KMS-11 (cell line): ENCODE measurements around the gene SLC11A2.
"Not testable (repeated sequence)": the region's sequence is repeated elsewhere in the genome, so short reads cannot be mapped to it uniquely, and the experiment has no call there.

Experiments
- H2AFZ ChIP-seq: fragments of 200-600 bp; sonication (generic); 2 replicates; pipeline ENCODE4 v1.6.1; 2016; ENCODE audit warnings: antibody characterized with exemption, mixed run types, low read depth
- H3K27ac ChIP-seq: fragments of 200-600 bp; sonication (generic); 2 replicates; pipeline ENCODE4 v1.6.1; 2016; ENCODE audit warnings: mild to moderate bottlenecking, mixed run types
- H3K27me3 ChIP-seq: fragments of 200-600 bp; sonication (generic); 2 replicates; pipeline ENCODE4 v1.6.1; 2017; ENCODE audit warnings: mild to moderate bottlenecking, low read depth, mixed run types, moderate library complexity; ENCODE audit not compliant: insufficient read depth
- H3K36me3 ChIP-seq: fragments of 200-600 bp; sonication (generic); 2 replicates; pipeline ENCODE4 v1.6.1; 2017; ENCODE audit warnings: mild to moderate bottlenecking, mixed run types; ENCODE audit not compliant: insufficient read depth
- H3K4me1 ChIP-seq: fragments of 200-600 bp; sonication (generic); 2 replicates; pipeline ENCODE4 v1.6.1; 2016; ENCODE audit warnings: mild to moderate bottlenecking, low read depth, mixed run types; ENCODE audit not compliant: poor library complexity, severe bottlenecking
- H3K4me2 ChIP-seq: fragments of 200-600 bp; sonication (generic); 2 replicates; pipeline ENCODE4 v1.7.0; 2016; ENCODE audit warnings: mild to moderate bottlenecking, mixed run types
- H3K4me3 ChIP-seq: fragments of 200-600 bp; sonication (generic); IDR thresholded peaks from 2 replicates; pipeline ENCODE4 v1.6.1; 2017; ENCODE audit warnings: low read depth, low read length, mixed read lengths; ENCODE audit not compliant: insufficient read depth
- H3K79me2 ChIP-seq: fragments of 200-600 bp; sonication (generic); 2 replicates; pipeline ENCODE4 v1.6.1; 2016; ENCODE audit warnings: low read depth, mixed run types; ENCODE audit not compliant: insufficient read depth
- H3K9ac ChIP-seq: fragments of 200-600 bp; sonication (generic); 2 replicates; pipeline ENCODE4 v1.6.1; 2016; ENCODE audit warnings: mild to moderate bottlenecking, mixed run types
- H4K20me1 ChIP-seq: fragments of 200-600 bp; sonication (generic); 2 replicates; pipeline ENCODE4 v1.6.1; 2016; ENCODE audit warnings: mild to moderate bottlenecking, mixed run types; ENCODE audit not compliant: insufficient read depth
- CTCF ChIP-seq: fragments of 200-600 bp; sonication (generic); conservative IDR thresholded peaks from 2 replicates; pipeline ENCODE4 v1.6.1; 2017; ENCODE audit warnings: low read depth, mild to moderate bottlenecking, antibody characterized with exemption, low read length, moderate library complexity, mixed read lengths

SLC11A2 gene

DNA sequence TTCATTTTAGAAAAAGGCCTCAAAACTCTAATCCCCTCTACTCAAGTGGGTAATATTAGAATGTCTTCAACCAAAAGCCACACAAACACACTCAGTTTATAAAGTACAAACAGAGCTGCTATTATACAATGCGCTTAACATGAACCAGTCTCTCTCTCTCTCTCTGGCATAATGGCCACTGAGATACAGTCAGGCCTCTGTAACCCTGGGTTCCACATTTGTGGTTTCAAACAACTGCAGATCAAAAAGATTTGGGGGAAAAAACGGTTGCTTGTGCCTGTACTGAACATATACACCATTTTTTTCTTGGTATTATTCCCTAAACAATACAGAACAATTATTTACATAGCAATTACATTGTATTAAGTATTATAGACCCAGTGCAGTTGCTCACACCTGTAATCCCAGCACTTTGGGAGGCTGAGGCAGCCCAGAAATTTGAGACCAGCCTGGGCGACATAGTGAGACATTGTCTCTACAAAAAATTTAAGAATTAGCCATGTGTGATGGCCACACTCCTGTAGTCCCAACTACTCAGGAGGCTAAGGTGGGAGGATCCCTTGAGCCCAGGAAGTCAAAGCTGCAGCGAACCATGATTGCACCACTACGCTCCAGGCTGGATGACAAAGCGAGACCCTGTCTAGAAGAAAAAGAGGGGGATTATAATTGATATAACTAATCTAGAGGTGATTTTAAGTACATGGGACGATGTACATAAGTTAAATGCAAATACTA is 5.6 kb downstream of the SLC11A2 start:
- H2AFZ ChIP-seq, result no peak overlapping the region
- H3K27me3 ChIP-seq, result no peaks in the 10 kb centered on the region
- H3K27ac ChIP-seq, result no peak overlapping the region
- H3K36me3 ChIP-seq, result no peaks in the 10 kb centered on the region
- H3K9ac ChIP-seq, result no peak overlapping the region
- H3K4me3 ChIP-seq, result no peak overlapping the region
- TF ChIP-seq CTCF, result no peak
- H3K4me1 ChIP-seq, result peaks cover 33% of the 10 kb centered on the region
- no peak overlapping the region for H3K4me2 ChIP-seq
- H4K20me1 ChIP-seq, result no peaks in the 10 kb centered on the region
- peaks cover 75% of the 10 kb centered on the region for H3K79me2 ChIP-seq

DNA sequence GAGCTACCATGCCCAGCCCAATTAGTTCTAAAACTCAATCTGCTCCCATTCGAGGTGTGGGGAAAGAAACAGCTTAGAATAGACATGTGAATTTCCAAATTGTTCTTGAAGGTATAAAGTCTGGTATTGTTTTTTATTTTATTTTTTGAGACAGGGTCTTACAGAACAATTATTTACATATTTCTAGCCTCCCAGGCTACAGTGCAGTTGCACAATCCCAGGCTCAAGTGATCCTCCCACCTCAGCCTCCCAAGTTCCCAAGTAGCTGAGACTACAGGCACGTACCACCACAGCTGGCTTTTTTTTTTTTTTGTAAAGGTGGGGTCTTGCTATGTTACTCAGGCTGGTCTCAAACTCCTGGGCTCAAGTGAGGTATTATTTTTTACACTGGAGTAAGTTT is 6.3 kb downstream of the SLC11A2 start:
- Histone ChIP-seq H3K27me3 (no peaks in the 10 kb centered on the region), H3K27ac (no peak overlapping the region), H3K9ac (no peak overlapping the region), H3K36me3 (no peaks in the 10 kb centered on the region), H4K20me1 (no peaks in the 10 kb centered on the region), H3K4me2 (no peak overlapping the region), H3K4me1 (peaks cover 28% of the 10 kb centered on the region), H3K4me3 (no peak overlapping the region), H3K79me2 (peaks cover 72% of the 10 kb centered on the region), H2AFZ (no peak overlapping the region)
- TF ChIP-seq CTCF, result no peak

- H3K9ac ChIP-seq, result no peak overlapping the region
- no peaks in the 10 kb centered on the region for H3K27me3 ChIP-seq
- peaks cover 26% of the 10 kb centered on the region for H3K4me1 ChIP-seq
- no peak for TF ChIP-seq CTCF
- no peak overlapping the region for H3K27ac ChIP-seq
- no peaks in the 10 kb centered on the region for H3K36me3 ChIP-seq
- H3K4me2 ChIP-seq, result no peak overlapping the region
- H3K4me3 ChIP-seq, result no peak overlapping the region
- no peaks in the 10 kb centered on the region for H4K20me1 ChIP-seq
- H2AFZ ChIP-seq, result no peak overlapping the region
- H3K79me2 ChIP-seq, result peaks cover 69% of the 10 kb centered on the region
These were observed 7.2 kb downstream of the SLC11A2 start for GRCh38 chr12:51018956-51019355.

GRCh38 chr12:51017452-51017851 is 8.7 kb downstream of the SLC11A2 start:
- Histone ChIP-seq H3K4me1 (peaks cover 11% of the 10 kb centered on the region), H4K20me1 (no peaks in the 10 kb centered on the region)

DNA sequence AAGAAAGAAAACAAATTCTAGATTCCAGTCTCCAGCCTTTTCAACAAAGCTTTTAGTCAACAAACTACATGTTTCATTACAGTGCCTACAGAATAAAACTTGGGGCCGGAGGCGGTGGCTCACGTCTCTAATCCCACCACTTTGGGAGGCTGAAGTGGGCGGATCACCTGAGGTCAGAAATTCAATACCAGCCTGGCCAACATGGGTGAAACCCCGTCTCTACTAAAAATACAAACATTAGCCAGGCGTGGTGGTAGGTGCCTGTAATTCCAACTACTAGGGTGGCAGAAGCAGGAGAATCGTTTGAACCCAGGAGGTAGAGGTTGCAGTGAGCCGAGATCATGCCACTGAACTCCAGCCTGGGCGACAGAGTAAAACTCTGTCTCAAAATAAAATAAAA is 11.7 kb downstream of the SLC11A2 start:
- not testable (repeated sequence) for H4K20me1 ChIP-seq, H2AFZ ChIP-seq, H3K4me3 ChIP-seq, H3K27me3 ChIP-seq, H3K4me2 ChIP-seq, H3K9ac ChIP-seq, H3K27ac ChIP-seq, H3K36me3 ChIP-seq, H3K4me1 ChIP-seq
- H3K79me2 ChIP-seq, result peaks cover 24% of the 10 kb centered on the region; the same call in 1 of the 2 replicates

More at GRCh38 chr12:51017452-51017851, 8.7 kb downstream of the SLC11A2 start:
- H3K9ac ChIP-seq, result no peak overlapping the region
- H3K79me2 ChIP-seq, result peaks cover 54% of the 10 kb centered on the region; the same call in 1 of the 2 replicates
- H3K27me3 ChIP-seq, result no peaks in the 10 kb centered on the region
- H3K4me2 ChIP-seq, result no peak overlapping the region
- H2AFZ ChIP-seq, result no peak overlapping the region
- no peak for TF ChIP-seq CTCF
- H3K36me3 ChIP-seq, result no peaks in the 10 kb centered on the region
- no peak overlapping the region for H3K4me3 ChIP-seq
- H3K27ac ChIP-seq, result no peak overlapping the region
